ENCODE measurements around the gene RIN2.
A peak's percentile ranks its signal among the peaks of the same experiment; 100 is the strongest.
"Not testable (repeated sequence)": the region's sequence is repeated elsewhere in the genome, so short reads cannot be mapped to it uniquely, and the experiment has no call there.

The RIN2 gene

DNA sequence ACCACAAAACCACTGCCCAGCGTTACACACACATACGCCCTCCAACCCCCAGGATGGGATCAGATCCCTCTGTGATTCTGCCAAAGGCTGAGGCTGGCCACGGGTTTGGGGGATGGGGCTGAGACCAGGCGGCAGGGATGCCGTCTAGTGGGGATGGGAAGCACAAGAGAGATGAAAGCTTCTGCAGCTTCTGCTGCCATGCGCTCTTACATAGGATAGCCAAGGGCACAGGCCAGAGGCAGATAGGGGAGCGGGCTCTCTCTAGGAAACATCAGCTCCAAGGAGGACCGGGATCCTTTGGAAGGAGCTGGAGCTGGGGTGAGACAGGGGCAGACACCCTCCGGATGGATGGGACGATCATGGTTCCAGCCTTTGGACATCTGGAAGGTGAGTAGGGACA, 18.7 kb upstream of the RIN2 start:
- DNase-seq = no peak

- no peak for DNase-seq
Observed at GRCh38 chr20:19740512-19740911, 17.5 kb upstream of the RIN2 start.

DNA sequence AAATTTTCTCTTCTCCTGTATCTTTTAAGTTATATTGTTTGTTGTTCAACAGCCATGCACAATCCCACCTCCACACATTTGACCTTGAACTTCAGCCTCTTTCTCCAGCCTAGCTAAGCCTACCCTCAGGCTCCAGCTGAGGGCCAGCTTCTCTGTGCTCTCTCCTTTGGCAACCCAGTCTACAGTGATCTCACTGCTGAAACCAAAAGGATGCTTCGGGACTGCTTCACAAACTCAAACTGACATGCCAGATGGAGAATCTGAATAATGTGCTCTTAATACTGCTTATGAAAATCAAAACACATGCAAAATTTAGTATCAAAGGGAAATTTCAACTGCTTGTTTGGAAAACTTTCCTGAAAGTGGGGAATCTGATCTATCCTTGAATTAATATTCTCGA, 16.1 kb upstream of the RIN2 start:
- DNase-seq = no peak

GRCh38 chr20:19742974-19743639, 15.0 kb upstream of the RIN2 start:
- DNase-seq = peak; percentile 36

- no peak for DNase-seq
Observed at GRCh38 chr20:19743640-19743995, 14.4 kb upstream of the RIN2 start.

DNA sequence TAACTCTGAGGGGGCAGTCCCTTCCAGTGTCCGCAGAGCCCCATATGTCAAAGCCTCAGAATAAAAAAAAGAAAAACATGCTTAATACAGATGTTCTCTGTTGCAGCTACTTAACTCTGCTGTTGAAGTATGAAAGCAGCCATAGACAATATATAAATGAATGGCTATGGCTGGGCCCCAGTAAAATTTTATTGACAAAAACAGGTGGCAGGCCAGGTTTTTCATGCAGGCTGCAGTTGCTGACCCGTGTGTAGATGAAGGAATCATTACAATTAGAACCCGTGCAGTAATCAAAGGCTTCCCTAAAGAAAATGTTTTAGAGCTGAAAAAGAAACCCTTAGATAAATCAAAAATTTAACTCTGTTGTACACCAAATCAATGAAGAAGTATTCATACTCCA, 13.0 kb upstream of the RIN2 start:
- no peak for DNase-seq

DNA sequence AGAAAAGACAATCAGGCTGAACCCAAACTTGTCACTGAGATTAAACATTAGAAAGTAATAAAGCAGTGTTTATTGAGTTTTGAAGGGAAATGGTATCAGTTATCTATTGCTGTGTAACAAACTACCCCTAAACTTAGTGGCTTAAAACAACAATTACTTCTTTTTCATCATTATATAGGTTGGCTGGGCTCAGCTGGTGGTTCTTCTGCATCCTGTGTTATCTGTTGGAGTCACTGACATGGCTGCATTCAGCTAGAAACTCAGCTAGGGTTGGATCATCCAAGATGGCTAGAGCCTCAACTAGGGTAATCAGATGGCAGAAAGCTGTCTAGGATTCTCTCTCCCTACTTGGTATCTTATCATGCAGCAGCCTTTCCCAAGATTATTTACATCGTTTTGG, 12.5 kb upstream of the RIN2 start:
- DNase-seq = no peak

- no peak for DNase-seq
Observed at GRCh38 chr20:19746396-19746795, 11.7 kb upstream of the RIN2 start.

DNA sequence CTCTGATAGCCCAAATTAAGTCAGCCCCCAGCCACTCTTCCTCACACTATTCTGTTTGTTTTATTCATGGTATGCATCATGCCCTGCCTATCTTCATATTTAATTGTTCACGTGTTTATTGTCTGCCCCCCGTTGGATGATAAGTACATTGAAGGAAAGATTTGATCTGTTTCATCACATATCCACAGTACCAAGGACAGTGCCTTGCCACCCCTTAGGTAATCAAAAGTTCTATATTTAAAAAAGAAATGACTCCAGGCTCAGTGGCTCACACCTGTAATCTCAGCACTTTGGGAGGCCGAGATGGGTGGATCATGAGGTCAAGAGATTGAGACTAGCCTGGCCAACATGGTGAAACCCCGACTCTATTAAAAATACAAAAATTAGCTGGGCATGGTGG, 10.2 kb upstream of the RIN2 start:
- no peak for DNase-seq

DNA sequence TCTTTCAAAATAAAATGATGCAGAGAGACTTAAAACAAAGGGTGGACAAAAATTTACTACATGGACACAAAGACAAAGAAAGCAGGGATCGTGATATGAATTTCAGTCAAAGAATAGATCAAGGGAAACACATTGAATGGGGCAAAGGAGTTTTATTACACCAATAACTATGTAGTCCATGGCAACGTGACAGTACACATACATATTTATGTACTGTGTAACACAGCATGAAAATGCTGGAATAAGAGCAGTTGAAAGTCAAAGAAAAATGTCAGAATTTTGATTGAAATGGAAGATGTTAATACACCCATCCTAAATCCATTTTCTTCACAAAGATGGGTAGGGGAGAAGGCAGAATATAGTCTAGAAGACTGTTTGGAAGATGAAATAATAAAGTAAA, 9.4 kb upstream of the RIN2 start:
- DNase-seq = no peak

GRCh38 chr20:19749618-19750071, 8.4 kb upstream of the RIN2 start:
- DNase-seq = no peak

DNA sequence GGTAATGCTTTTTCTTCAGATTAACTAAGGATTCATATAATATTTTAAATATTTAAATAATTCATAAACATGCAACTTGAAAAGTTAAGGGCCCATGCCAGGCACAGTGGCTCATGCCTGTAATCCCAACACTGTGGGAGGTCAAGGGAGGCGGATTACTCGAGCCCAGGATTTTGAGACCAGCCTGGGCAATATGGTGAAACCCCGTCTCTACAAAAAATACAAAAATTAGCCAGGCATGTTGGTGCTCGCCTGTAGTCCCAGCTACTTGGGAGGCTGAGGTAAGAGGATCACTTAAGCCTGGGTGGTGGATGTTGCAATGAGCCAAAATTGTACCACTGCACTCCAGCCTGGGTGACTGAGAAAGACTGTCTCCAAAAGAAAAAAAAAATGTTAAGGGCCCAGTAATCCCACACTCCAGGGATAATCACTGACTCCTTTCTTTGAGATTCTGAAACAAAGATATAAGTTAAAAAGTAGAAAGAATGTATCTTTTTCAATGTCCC, 7.9 kb upstream of the RIN2 start:
- DNase-seq = no peak

DNA sequence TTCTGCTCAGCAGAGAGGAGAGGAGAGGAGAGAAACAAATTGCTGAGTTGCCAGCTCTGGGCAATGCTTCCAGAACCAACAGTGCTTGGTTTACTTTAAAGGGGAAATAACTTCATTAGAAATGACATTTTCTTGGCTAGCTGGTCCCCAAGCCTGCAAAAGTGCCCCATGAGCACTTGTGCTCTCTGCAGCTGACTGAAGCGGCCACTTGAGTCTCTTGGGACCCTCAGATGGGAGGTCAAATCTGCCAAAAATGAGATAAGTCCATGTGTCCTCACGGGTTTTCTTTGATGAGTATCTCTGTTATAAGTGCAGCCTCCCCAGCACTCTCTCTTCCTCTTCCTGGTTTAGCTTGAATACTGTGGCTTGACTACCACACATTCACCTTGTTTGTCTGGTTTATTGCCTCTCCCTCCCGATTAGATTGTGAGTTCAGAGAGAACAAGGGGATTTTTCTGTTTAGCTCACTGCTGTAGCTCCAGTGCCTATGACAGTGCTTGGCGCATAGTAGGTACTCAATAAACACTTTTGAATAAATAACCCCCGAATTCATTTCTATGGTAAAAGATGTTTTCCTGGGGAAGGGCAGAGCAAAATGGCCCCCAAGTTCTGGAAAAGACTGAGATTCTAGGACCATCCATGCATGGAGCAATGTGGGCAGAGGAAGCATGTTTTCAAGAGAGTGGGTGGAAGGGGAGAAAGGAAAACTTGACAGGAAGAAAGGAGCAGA, 7.0 kb upstream of the RIN2 start:
- DNase-seq = no peak

DNA sequence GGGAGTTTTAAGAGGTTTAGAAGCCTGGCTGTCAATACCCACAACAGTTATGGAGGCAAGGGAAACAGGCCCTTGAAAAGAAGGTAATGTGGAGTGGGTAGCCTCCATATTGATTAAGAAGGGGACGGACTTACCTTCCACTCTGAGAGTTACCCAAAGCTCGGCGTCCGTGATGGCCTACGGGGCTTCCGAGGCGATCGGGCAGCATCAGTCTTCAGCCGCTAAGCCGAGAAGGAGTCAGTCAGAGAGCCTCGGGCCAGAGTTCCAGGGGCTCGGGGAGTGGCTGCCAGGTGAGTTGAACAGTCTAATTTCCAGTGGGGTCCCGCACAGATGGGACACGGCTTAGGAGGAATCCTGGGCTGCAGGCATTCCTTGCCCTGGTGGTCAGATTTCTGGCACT, 3.9 kb upstream of the RIN2 start:
- not testable (repeated sequence) for DNase-seq

GRCh38 chr20:19756761-19757486, 1.1 kb upstream of the RIN2 start:
- DNase-seq = peak; percentile 36

- DNase-seq = peak; percentile 96
Observed at GRCh38 chr20:19757487-19758132, 448 bp upstream of the RIN2 start.

DNA sequence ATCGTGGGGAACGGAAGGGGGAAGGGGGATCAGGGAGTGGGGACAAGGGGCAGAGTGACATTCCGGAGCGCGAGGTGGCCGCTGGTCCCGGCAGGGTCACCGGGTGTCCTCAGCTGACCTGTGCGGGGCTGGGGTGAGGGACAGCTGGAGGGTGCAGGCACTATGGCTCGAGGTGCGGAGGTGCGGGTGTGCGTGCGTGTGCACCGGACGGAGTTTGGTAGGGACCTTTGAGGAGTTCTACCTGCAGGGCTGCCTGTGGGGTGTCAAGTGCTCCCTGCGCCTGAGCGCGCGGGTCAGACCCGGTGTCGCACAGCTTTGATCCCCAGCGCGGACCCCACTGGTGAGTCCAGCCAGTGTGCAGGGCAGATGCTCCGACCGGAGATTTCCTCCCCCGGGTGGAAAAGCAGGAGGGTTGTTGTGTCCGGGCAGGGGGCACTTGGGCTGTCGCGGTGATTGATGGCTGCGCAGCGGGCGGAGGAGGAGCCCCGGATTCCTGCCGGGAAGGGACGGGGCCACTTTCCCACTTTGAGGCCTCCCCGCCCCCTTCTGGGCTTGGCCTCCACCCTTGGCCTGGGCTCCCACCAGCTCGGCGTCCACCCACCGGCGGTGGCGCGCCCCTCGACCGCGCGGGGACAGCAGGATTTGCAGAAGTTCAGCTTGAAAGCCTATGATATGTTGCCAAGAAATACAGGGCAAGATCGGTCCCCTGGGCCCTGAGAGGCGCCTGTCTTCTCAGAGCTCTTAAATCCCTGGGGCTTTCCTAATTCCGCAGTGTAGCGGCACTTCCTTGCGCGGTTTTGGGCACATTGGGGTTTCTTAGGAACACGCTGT, 658 bp downstream of the RIN2 start:
- no peak for DNase-seq

DNA sequence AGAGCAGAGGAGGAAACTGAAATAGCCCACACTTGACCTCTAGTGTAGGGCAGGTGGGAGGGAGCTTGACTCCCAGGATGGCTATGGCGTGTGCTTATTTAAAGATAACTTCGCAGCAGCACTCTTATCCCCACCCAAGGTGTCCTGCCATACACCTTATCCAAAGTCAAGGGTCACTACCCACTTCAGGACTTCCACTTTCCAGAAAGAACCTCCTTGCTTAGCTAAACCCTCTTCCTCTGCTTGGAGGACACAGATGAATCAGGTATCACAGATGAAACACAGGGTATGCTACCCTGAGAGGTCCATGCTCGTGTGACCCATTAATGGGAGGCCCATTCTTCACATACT, 2.3 kb downstream of the RIN2 start:
- no peak for DNase-seq

GRCh38 chr20:19761326-19761725, 3.3 kb downstream of the RIN2 start:
- DNase-seq = no peak

- DNase-seq = no peak
Observed at GRCh38 chr20:19761841-19762240, 3.8 kb downstream of the RIN2 start.

- DNase-seq = no peak
Observed at GRCh38 chr20:19764207-19764606, 6.1 kb downstream of the RIN2 start.

DNA sequence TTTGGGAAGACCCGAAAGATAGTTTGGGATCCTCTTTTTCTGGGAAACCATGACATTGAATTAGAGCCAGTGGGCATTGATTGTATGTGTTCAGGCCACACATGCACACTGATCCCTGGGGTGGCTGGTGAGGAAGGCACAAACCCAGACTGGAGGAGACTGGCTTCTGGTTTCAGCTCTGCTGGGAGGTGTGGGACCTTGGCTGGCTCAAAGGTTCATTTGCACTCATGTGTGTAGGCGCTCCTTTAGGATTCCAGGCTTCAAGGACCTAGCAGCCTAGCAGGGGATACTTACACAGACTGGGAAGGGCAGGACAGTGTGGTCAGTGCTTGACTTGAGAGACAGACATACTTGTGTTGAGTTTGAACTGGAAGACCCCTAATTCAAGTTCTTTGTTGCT, 7.2 kb downstream of the RIN2 start:
- no peak for DNase-seq

- no peak for DNase-seq
Observed at GRCh38 chr20:19765913-19766312, 7.9 kb downstream of the RIN2 start.

Measured in NCI-H510A (cell line).